ENCODE results near the gene ENGASE. TPM values are rescaled to one million over a fixed set of nuclear protein-coding genes. Genes with fewer than 3 reads are reported as not detected.

Gene ENGASE
- total RNA-seq, 1 donor from 2014 or later = 19.8 TPM

DNA sequence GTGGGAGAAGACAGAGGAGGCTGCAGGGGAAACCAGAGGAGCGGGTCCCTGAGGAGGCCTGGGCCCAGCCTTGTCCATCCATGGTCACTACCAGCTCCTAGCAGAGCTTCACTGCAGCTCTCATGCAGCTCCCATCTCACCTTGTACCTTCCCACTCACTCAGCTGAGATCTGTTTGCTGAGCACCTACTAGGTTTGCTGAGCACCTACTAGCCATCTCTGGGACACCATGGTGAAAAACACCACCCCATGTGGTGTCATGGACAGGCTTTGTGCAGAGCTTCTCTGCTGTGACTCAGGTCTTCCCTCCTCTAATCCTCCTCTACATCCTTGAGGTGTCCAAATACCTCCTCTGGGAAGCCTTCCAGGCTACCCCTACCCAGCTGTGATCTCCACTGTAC lies 58.6 kb downstream of the ENGASE start:
- no peak for DNase-seq (ENCODE audit: extremely low read depth, low read depth, low spot score)

DNA sequence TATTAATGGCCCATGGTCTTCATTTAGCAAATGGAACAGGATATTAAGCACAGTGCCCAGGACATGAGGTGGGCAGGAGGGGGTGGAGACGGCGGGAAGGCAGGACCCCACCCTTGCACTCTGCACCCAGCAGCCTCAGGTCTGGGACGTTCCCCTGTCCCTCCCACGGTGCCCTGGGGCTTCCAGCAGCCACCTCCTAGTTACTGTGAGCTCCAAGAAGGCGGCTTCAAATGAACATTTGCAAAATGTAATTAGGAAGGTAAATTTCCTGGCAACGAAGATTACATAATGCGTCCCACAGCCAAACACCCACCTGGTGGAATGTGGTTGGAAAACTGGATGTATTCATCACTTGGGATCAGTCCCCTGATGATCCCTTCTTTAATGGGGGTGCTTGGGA lies 59.4 kb downstream of the ENGASE start:
- no peak for DNase-seq (ENCODE audit: extremely low read depth, low read depth, low spot score)

DNA sequence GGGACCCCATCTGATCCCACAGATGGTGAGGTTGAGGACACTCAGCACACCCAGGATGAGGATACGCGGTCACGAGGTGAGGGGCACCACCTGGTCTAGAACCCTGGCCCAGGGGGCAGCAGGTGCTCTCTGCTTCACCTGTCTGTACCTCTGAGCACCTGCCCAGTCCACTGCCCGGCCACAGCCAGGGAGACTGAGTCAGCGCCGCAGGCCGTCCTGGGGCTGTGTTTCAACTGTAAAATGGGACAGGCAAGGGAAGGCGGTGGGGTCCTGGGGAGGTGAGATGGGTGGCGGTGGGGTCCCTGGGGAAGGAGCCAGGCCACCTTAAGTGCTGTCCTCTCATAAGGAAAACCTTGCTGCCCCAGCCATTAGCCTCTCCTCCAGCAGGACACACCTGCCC lies 60.4 kb downstream of the ENGASE start:
- no peak for DNase-seq (ENCODE audit: extremely low read depth, low read depth, low spot score)

DNA sequence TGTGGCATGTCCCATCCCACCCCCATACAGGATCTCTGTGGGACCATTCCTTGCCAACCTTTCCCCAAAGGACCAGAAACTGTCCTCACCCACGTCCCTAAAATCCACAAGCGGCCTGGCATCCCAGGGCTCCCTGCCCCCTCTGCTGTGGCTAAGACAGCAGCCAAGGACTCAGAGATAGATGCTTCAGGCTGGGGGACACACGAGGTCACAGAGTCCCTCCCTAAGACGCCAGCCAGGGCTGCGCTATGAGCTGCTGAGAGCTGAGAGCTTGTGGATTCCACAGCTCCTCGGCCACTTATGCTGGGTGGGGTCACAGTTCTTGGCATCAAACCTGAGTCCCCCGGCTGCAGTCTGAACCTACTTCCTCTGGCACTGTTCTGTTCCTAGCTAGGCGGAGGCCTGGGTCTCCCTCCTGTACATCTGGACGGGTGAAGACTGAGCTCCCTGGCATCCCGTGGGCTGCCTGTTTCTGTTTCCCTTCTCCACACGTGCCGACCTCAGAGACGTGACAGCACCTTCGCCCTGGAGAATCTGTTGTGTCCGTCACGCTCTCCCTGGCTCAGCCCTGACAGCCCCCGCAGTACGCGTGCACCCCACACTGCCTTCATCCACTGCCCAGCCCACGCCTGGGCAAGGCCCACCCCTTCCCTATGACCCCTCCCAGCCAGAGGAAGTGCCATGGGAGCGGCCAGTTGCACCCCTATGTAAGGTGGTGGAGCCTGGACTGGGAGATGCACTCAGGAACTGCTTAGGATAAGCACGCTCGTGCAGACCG lies 61.2 kb downstream of the ENGASE start:
- DNase-seq (ENCODE audit: extremely low read depth, low read depth, low spot score) = no peak

Other genes starting within 250 kb of the ENGASE start
- gene USP36, start 234.0 kb upstream of the ENGASE start, total RNA-seq = 34.3 and 41.2 TPM in 2 replicates
- 1.0 and 3.7 TPM in 2 replicates for gene CEP295NL, start 171.6 kb upstream of the ENGASE start, total RNA-seq
- 278 and 322 TPM in 2 replicates for gene TIMP2, start 149.4 kb upstream of the ENGASE start, total RNA-seq
- 107 and 129 TPM in 2 replicates for gene LGALS3BP, start 94.9 kb upstream of the ENGASE start, total RNA-seq
- 62.4 and 65.3 TPM in 2 replicates for gene CANT1, start 65.1 kb upstream of the ENGASE start, total RNA-seq
- 5.5 and 7.3 TPM in 2 replicates for gene C1QTNF1, start 50.7 kb upstream of the ENGASE start, total RNA-seq

Data from glomerular endothelial cell (primary cell).